GM12878 (cell line): ENCODE results near the gene LARP6. TPM values are rescaled to one million over a fixed set of nuclear protein-coding genes. Genes with fewer than 3 reads are reported as not detected.

Experiments
- ATAC-seq: fragments of 200-7000 bp; cut with Tn5 transposase; 3 replicates; pipeline ENCODE4 v1.9.1; 2020; ENCODE audit warnings: mild to moderate bottlenecking, moderate library complexity
- BruUV-seq: library from RNA; stranded (reverse); fragments of 400-500 nt; replicated peaks from 2 replicates; lab custom pipeline; 2021; lab: Mats Ljungman, UMichigan
- CTCF ChIA-PET: fragments of 300-600 bp; sonication (Branson Sonifier 250); formaldehyde crosslinking; extraction: SDS; loops from one replicate; lab custom pipeline; 2021; ENCODE audit warnings: inconsistent platforms; lab: Yijun Ruan, JAX
- POLR2A ChIA-PET: fragments of 350-600 bp; formaldehyde crosslinking; extraction: SDS; loops from one replicate; lab custom pipeline; 2021; ENCODE audit warnings: inconsistent platforms; lab: Charles Lee
- RAD21 ChIA-PET: fragments of 300-600 bp; sonication (Branson Sonifier 250); formaldehyde crosslinking; loops from one replicate; lab custom pipeline; 2023; ENCODE audit warnings: antibody characterized with exemption; ENCODE audit not compliant: unreplicated experiment; lab: Charles Lee
- SMC1A ChIA-PET: fragments of 300-600 bp; sonication (Branson Sonifier 250); formaldehyde crosslinking; loops from one replicate; lab custom pipeline; 2023; ENCODE audit not compliant: unreplicated experiment, uncharacterized antibody; lab: Charles Lee
- DNase-seq: peaks from one replicate; pipeline ENCODE4 v3.0.0-alpha.2; 2011; ENCODE audit warnings: low read depth, low spot score
- FAIRE-seq: peaks from 3 replicates; lab custom pipeline; 2011; peaks lifted over from hg19 to GRCh38; lab: Jason Lieb, UNC
- H2AFZ ChIP-seq: 2 replicates; pipeline ENCODE4 v1.6.0; 2011; ENCODE audit warnings: low read depth, low read length, control low read depth; ENCODE audit not compliant: control insufficient read depth
- H3K27ac ChIP-seq: 2 replicates; pipeline ENCODE4 v1.5.1; 2011; ENCODE audit warnings: control low read depth; ENCODE audit not compliant: control insufficient read depth, insufficient read depth
- H3K27me3 ChIP-seq, 2 experiments: replicated peaks in 1 of 2; 2 replicates each; pipeline versions ENCODE4 v1.6.0 to v1.6.1; 2011; ENCODE audit warnings: low read length in 1 of 2; ENCODE audit not compliant: control insufficient read depth in 2 of 2, insufficient read depth in 2 of 2
- H3K36me3 ChIP-seq, 2 experiments: 2 replicates each; pipeline ENCODE4 v1.5.1; 2011; ENCODE audit warnings: low read length in 1 of 2; ENCODE audit not compliant: control insufficient read depth in 2 of 2, insufficient read depth in 2 of 2
- H3K4me1 ChIP-seq: 2 replicates; pipeline ENCODE4 v1.6.1; 2011; ENCODE audit warnings: mild to moderate bottlenecking, low read length, moderate library complexity, mixed read lengths; ENCODE audit not compliant: control insufficient read depth, insufficient read depth
- H3K4me2 ChIP-seq: 2 replicates; pipeline ENCODE4 v1.6.0; 2011; ENCODE audit warnings: control low read depth; ENCODE audit not compliant: control insufficient read depth, insufficient read depth
- H3K4me3 ChIP-seq: fragments of 200-600 bp; sonication (generic); 2 replicates; pipeline ENCODE4 v1.5.1; 2016
- H3K79me2 ChIP-seq: 2 replicates; pipeline ENCODE4 v1.6.0; 2011; ENCODE audit warnings: low read length; ENCODE audit not compliant: control insufficient read depth, insufficient read depth
- H3K9ac ChIP-seq: 2 replicates; pipeline ENCODE4 v1.8.0; 2011; ENCODE audit warnings: low read length, control low read depth, mixed read lengths; ENCODE audit not compliant: control insufficient read depth, insufficient read depth
- H3K9me3 ChIP-seq: replicated peaks from 3 replicates; pipeline ENCODE4 v1.5.1; 2011; ENCODE audit warnings: mild to moderate bottlenecking, low read length; ENCODE audit not compliant: control insufficient read depth, insufficient read depth
- H4K20me1 ChIP-seq: 2 replicates; pipeline ENCODE4 v1.6.0; 2011; ENCODE audit not compliant: control insufficient read depth, insufficient read depth
- HSF1 ChIP-seq: fragments of 150-350 bp; IDR thresholded peaks from 2 replicates; pipeline ENCODE4 v1.6.1; 2014; ENCODE audit warnings: mild to moderate bottlenecking, low read depth, low read length
- IRF3 ChIP-seq: fragments of 450-650 bp; IDR thresholded peaks from 2 replicates; pipeline ENCODE4 v1.6.1; 2014; ENCODE audit warnings: mild to moderate bottlenecking
- SPI1 ChIP-seq: IDR thresholded peaks from 2 replicates; pipeline ENCODE4 v1.6.1; 2011; ENCODE audit warnings: low read depth, mild to moderate bottlenecking, low read length, moderate library complexity, borderline replicate concordance; ENCODE audit not compliant: insufficient read depth
- TCF7 ChIP-seq: IDR thresholded peaks from 2 replicates; pipeline ENCODE4 v1.6.1; 2014; ENCODE audit warnings: antibody characterized with exemption, borderline replicate concordance
- USF1 ChIP-seq: IDR thresholded peaks from 2 replicates; pipeline ENCODE4 v1.6.1; 2011; ENCODE audit warnings: borderline replicate concordance, low read depth, mild to moderate bottlenecking, moderate library complexity, mixed read lengths, low read length; ENCODE audit not compliant: insufficient read depth; ENCODE audit errors: extremely low read length
- WGBS: methylation state at CpG from one replicate; pipeline ENCODE4 v1.1.6; 2016; ENCODE audit warnings: low lambda C conversion rate; ENCODE audit not compliant: insufficient replicate concordance, insufficient coverage; ENCODE audit errors: missing lambda C conversion rate; 5-methylcytosine and 5-hydroxymethylcytosine counted together
- in situ Hi-C: fragments of 300-500 bp; cut with MboI; formaldehyde crosslinking; loops from 9 replicates; pipeline ENCODE4 v1.14.3; 2018; ENCODE audit warnings: mixed read lengths
- intact Hi-C: fragments of 100-400 bp; cut with micrococcal nuclease; formaldehyde crosslinking; loops from one replicate; pipeline ENCODE4 v1.14.2; 2022; ENCODE audit not compliant: unreplicated experiment
- polyA plus RNA-seq, 11 experiments: library from polyadenylated mRNA; depleted of rRNA in 4 of 11; unstranded in 6 of 11; stranded (reverse) in 5 of 11; fragments of >200 nt; fragmentation: Nextera tagmentation in 4 of 11; fragmentation: Illumina TruSeq in 1 of 11; extraction: Ambion mirVana in 4 of 11; extraction: Trizol in 1 of 11; gene quantifications; 1 replicate in 1 of 11; 2 replicates in 10 of 11; pipeline versions ENCODE4 v1.2.1 to v1.2.3, GENCODE V29; 2011 to 2016; ENCODE audit warnings: inconsistent platforms in 2 of 11, missing spikeins in 2 of 11, low read depth in 1 of 11
- total RNA-seq, 4 experiments: library from RNA; depleted of rRNA in 3 of 4; stranded (reverse); fragments of >200 nt in 3 of 4; fragmentation: Illumina TruSeq in 1 of 4; extraction: Trizol in 1 of 4; gene quantifications; 2 replicates each; pipeline versions ENCODE4 v1.2.1 to v1.2.3, GENCODE V29; 2013 to 2021

Gene LARP6
- total and polyA plus RNA-seq, 10 of the 15 experiments (the other 5 are each of a cell fraction or from before 2014, with no cell fraction given), result 0.74 to 14.6 (median 3.9) TPM

- TF ChIP-seq TCF7, result no peak
- no peak for TF ChIP-seq SPI1
- no peak for TF ChIP-seq IRF3
- TF ChIP-seq USF1, result no peak
- TF ChIP-seq HSF1, result no peak
- ChIA-PET CTCF (no interaction called here), POLR2A (no interaction called here), SMC1A (no interaction called here), RAD21 (no interaction called here)
- no peaks in the 10 kb centered on the region for H3K79me2 ChIP-seq
- no peak overlapping the region for H3K4me3 ChIP-seq
- 55% methylated on average over 6 of the region's 6 CpGs for WGBS
- no peak for DNase-seq
- H3K4me1 ChIP-seq, result no peaks in the 10 kb centered on the region
- H3K36me3 ChIP-seq, result no peaks in the 10 kb centered on the region
- H3K4me2 ChIP-seq, result no peak overlapping the region
- intact Hi-C loops, result no loop called here
- H3K9me3 ChIP-seq, result no peaks in the 10 kb centered on the region
- ATAC-seq, result no peak
- H3K27me3 ChIP-seq, result no peaks in the 10 kb centered on the region
- in situ Hi-C loops, result no loop called here
- no peak overlapping the region for H2AFZ ChIP-seq
- no peak for FAIRE-seq
- BruUV-seq, result no TSS peak
- no peak overlapping the region for H3K27ac ChIP-seq
- H4K20me1 ChIP-seq, result no peaks in the 10 kb centered on the region
- no peak overlapping the region for H3K9ac ChIP-seq
Measured at GRCh38 chr15:70783610-70784022, 70.3 kb downstream of the LARP6 start.
